ENCODE data around the gene GABRB1.

GABRB1 gene

GRCh38 chr4:47238667-47239066 is 207.3 kb downstream of the GABRB1 start:
- Histone ChIP-seq H3K4me3 (ENCODE audit: low read depth, low read length, poor library complexity, severe bottlenecking) (no peak overlapping the region), H3F3A (ENCODE audit: insufficient read depth, low read length) (no peaks in the 10 kb centered on the region), H4K20me1 (ENCODE audit: insufficient read depth, low read length) (no peaks in the 10 kb centered on the region), H3K4me2 (ENCODE audit: low read length) (no peak overlapping the region), H3K27me3 (ENCODE audit: insufficient read depth, low read length) (no peaks in the 10 kb centered on the region), H3K9ac (ENCODE audit: low read length) (no peak overlapping the region), H3K4me1 (ENCODE audit: insufficient read depth, low read length, severe bottlenecking) (no peaks in the 10 kb centered on the region), H3K9me3 (ENCODE audit: low read length) (no peaks in the 10 kb centered on the region), H3K79me2 (ENCODE audit: insufficient read depth, low read length) (no peaks in the 10 kb centered on the region), H3K9me2 (ENCODE audit: low read depth, low read length) (no peaks in the 10 kb centered on the region), H3K27ac (ENCODE audit: low read depth, low read length, poor library complexity, severe bottlenecking) (no peak overlapping the region), H2AFZ (ENCODE audit: low read length) (no peak overlapping the region), H3K36me3 (ENCODE audit: insufficient read depth, low read length) (no peaks in the 10 kb centered on the region)
- TF ChIP-seq EZH2 (IDR thresholded peaks at IDR 0.05; ENCODE audit: borderline replicate concordance, low read length) (no peak), CTCF (IDR thresholded peaks at IDR 0.05; ENCODE audit: low read length) (no peak)

GRCh38 chr4:47239649-47240048 is 208.3 kb downstream of the GABRB1 start:
- Histone ChIP-seq H3K27ac (ENCODE audit: low read depth, low read length, poor library complexity, severe bottlenecking) (no peak overlapping the region), H3K36me3 (ENCODE audit: insufficient read depth, low read length) (no peaks in the 10 kb centered on the region), H3K4me3 (ENCODE audit: low read depth, low read length, poor library complexity, severe bottlenecking) (no peak overlapping the region), H3K79me2 (ENCODE audit: insufficient read depth, low read length) (no peaks in the 10 kb centered on the region), H2AFZ (ENCODE audit: low read length) (no peak overlapping the region), H3F3A (ENCODE audit: insufficient read depth, low read length) (no peaks in the 10 kb centered on the region), H3K4me2 (ENCODE audit: low read length) (no peak overlapping the region), H3K9me2 (ENCODE audit: low read depth, low read length) (no peaks in the 10 kb centered on the region), H4K20me1 (ENCODE audit: insufficient read depth, low read length) (no peaks in the 10 kb centered on the region), H3K9me3 (ENCODE audit: low read length) (no peaks in the 10 kb centered on the region), H3K9ac (ENCODE audit: low read length) (no peak overlapping the region), H3K4me1 (ENCODE audit: insufficient read depth, low read length, severe bottlenecking) (no peaks in the 10 kb centered on the region), H3K27me3 (ENCODE audit: insufficient read depth, low read length) (no peaks in the 10 kb centered on the region)
- TF ChIP-seq EZH2 (IDR thresholded peaks at IDR 0.05; ENCODE audit: borderline replicate concordance, low read length) (no peak), CTCF (IDR thresholded peaks at IDR 0.05; ENCODE audit: low read length) (no peak)

GRCh38 chr4:47251348-47252135 is 220.2 kb downstream of the GABRB1 start:
- Histone ChIP-seq H3K9me2 (ENCODE audit: low read depth, low read length) (no peaks in the 10 kb centered on the region), H3K9me3 (ENCODE audit: low read length) (no peaks in the 10 kb centered on the region), H2AFZ (ENCODE audit: low read length) (no peak overlapping the region), H3K4me1 (ENCODE audit: insufficient read depth, low read length, severe bottlenecking) (no peaks in the 10 kb centered on the region), H3K9ac (ENCODE audit: low read length) (no peak overlapping the region), H3K27me3 (ENCODE audit: insufficient read depth, low read length) (no peaks in the 10 kb centered on the region), H3F3A (ENCODE audit: insufficient read depth, low read length) (no peaks in the 10 kb centered on the region), H3K36me3 (ENCODE audit: insufficient read depth, low read length) (no peaks in the 10 kb centered on the region), H3K79me2 (ENCODE audit: insufficient read depth, low read length) (no peaks in the 10 kb centered on the region), H4K20me1 (ENCODE audit: insufficient read depth, low read length) (no peaks in the 10 kb centered on the region), H3K4me3 (ENCODE audit: low read depth, low read length, poor library complexity, severe bottlenecking) (no peak overlapping the region), H3K27ac (ENCODE audit: low read depth, low read length, poor library complexity, severe bottlenecking) (no peak overlapping the region), H3K4me2 (ENCODE audit: low read length) (no peak overlapping the region)
- TF ChIP-seq EZH2 (IDR thresholded peaks at IDR 0.05; ENCODE audit: borderline replicate concordance, low read length), result no peak
- TF ChIP-seq CTCF (IDR thresholded peaks at IDR 0.05; ENCODE audit: low read length), result no peak
